Endothelial cell of umbilical vein (primary cell): ENCODE measurements around the gene SAP130.

Experiments used
- POLR2A ChIP-seq: IDR thresholded peaks from 2 replicates; pipeline ENCODE4 v1.6.1; 2012; ENCODE audit warnings: low read depth, mild to moderate bottlenecking, control low read depth, low read length
- TF ChIP-seq, protein P1 (sequence below), 2 donors: IDR thresholded peaks; 1 replicate in 1 of 2; 2 replicates in 1 of 2; pipeline ENCODE4 v1.5.1; 2011; ENCODE audit warnings: low read length in 2 of 2, mild to moderate bottlenecking in 2 of 2, moderate library complexity in 2 of 2, control low read depth in 1 of 2, inconsistent platforms in 1 of 2, low read depth in 1 of 2; ENCODE audit not compliant: insufficient read depth in 1 of 2; ENCODE audit errors: extremely low read depth in 1 of 2
- TF ChIP-seq, protein P2 (sequence below): IDR thresholded peaks from 2 replicates; pipeline ENCODE4 v1.6.1; 2011; ENCODE audit not compliant: insufficient read depth, insufficient read length

DNA sequence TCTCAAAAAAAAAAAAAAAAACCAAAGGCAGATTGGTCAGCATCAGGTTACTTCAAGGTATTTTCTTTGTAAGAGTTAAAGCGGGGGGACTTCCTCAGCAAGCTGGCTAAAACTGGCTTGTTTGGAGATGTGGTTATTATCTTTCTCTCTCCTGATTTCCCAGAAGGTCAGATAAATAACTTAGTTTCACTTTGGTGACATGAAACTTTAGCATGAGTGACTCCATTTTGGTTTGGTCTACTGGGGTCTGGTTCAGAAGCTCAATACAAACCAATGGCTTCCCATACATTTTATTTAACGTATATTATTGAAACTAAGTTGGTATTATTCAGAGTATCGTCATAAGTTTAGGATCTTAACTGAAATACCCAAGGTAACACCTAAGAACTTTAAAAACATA is 100.5 kb downstream of the SAP130 start:
- TF ChIP-seq, protein P1, sequence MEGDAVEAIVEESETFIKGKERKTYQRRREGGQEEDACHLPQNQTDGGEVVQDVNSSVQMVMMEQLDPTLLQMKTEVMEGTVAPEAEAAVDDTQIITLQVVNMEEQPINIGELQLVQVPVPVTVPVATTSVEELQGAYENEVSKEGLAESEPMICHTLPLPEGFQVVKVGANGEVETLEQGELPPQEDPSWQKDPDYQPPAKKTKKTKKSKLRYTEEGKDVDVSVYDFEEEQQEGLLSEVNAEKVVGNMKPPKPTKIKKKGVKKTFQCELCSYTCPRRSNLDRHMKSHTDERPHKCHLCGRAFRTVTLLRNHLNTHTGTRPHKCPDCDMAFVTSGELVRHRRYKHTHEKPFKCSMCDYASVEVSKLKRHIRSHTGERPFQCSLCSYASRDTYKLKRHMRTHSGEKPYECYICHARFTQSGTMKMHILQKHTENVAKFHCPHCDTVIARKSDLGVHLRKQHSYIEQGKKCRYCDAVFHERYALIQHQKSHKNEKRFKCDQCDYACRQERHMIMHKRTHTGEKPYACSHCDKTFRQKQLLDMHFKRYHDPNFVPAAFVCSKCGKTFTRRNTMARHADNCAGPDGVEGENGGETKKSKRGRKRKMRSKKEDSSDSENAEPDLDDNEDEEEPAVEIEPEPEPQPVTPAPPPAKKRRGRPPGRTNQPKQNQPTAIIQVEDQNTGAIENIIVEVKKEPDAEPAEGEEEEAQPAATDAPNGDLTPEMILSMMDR (IDR thresholded peaks at IDR 0.05; ENCODE audit: extremely low read depth in 1 of 2, insufficient read depth in 1 of 2, low read depth in 1 of 2, low read length in 2 of 2) = no peak
- TF ChIP-seq POLR2A = no peak
- TF ChIP-seq, protein P2, sequence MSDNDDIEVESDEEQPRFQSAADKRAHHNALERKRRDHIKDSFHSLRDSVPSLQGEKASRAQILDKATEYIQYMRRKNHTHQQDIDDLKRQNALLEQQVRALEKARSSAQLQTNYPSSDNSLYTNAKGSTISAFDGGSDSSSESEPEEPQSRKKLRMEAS = no peak
